Fibroblast of lung (primary cell): ENCODE data around the gene AMER2. TPM values are rescaled to one million over a fixed set of nuclear protein-coding genes. Genes with fewer than 3 reads are reported as not detected.
A peak's percentile ranks its signal among the peaks of the same experiment; 100 is the strongest.

Source experiments
- DNase-seq, 2 donors: peaks; one replicate each; pipeline versions ENCODE4 v3.0.0 to v3.0.0-alpha.2; 2010; ENCODE audit warnings: low read depth in 2 of 2
- H2AFZ ChIP-seq: 2 replicates; pipeline ENCODE4 v1.5.1; 2012; ENCODE audit warnings: low read length, control low read depth, inconsistent platforms
- H3K27ac ChIP-seq: 2 replicates; pipeline ENCODE4 v1.5.1; 2011; ENCODE audit warnings: low read length, control low read depth; ENCODE audit not compliant: insufficient read depth
- H3K27me3 ChIP-seq: 2 replicates; pipeline ENCODE4 v1.5.1; 2011; ENCODE audit warnings: mild to moderate bottlenecking, low read length; ENCODE audit not compliant: control insufficient read depth, insufficient read depth
- H3K36me3 ChIP-seq: 2 replicates; pipeline ENCODE4 v1.5.1; 2011; ENCODE audit warnings: low read length; ENCODE audit not compliant: control insufficient read depth, insufficient read depth
- H3K4me1 ChIP-seq: 2 replicates; pipeline ENCODE4 v1.5.1; 2011; ENCODE audit warnings: low read length; ENCODE audit not compliant: control insufficient read depth, insufficient read depth; ENCODE audit errors: extremely low read depth
- H3K4me2 ChIP-seq: 2 replicates; pipeline ENCODE4 v1.5.1; 2011; ENCODE audit warnings: low read length, control low read depth; ENCODE audit not compliant: insufficient read depth; ENCODE audit errors: extremely low read depth
- H3K4me3 ChIP-seq, 4 experiments: fragments of 200-600 bp in 1 of 4; sonication (generic) in 1 of 4; replicated peaks in 1 of 4; 2 replicates each; pipeline ENCODE4 v1.5.1; 2011 to 2016; ENCODE audit warnings: low read length in 4 of 4, low read depth in 3 of 4, mild to moderate bottlenecking in 3 of 4, control low read depth in 2 of 4, inconsistent platforms in 1 of 4, mixed read lengths in 1 of 4; ENCODE audit not compliant: insufficient read depth in 1 of 4; ENCODE audit errors: control extremely low read depth in 1 of 4
- H3K79me2 ChIP-seq: 2 replicates; pipeline ENCODE4 v1.5.1; 2012; ENCODE audit warnings: mild to moderate bottlenecking, low read length, inconsistent platforms; ENCODE audit not compliant: control insufficient read depth, insufficient read depth
- H3K9ac ChIP-seq: 2 replicates; pipeline ENCODE4 v1.5.1; 2011; ENCODE audit warnings: mild to moderate bottlenecking, low read length, control low read depth; ENCODE audit not compliant: insufficient read depth
- H3K9me3 ChIP-seq: 2 replicates; pipeline ENCODE4 v1.5.1; 2012; ENCODE audit warnings: low read depth, low read length; ENCODE audit not compliant: control insufficient read depth, insufficient read depth
- H4K20me1 ChIP-seq: 2 replicates; pipeline ENCODE4 v1.5.1; 2011; ENCODE audit warnings: low read length; ENCODE audit not compliant: control insufficient read depth, insufficient read depth; ENCODE audit errors: extremely low read depth
- EZH2 ChIP-seq: IDR thresholded peaks from 2 replicates; pipeline ENCODE4 v1.5.1; 2012; ENCODE audit warnings: low read length, control low read depth, mild to moderate bottlenecking; ENCODE audit errors: missing control alignments
- polyA plus RNA-seq, 2 donors: library from polyadenylated mRNA; depleted of rRNA in 1 of 2; stranded (reverse) in 1 of 2; unstranded in 1 of 2; fragments of >200 nt; gene quantifications; 2 replicates each; pipeline ENCODE4 v1.2.1, GENCODE V29; 2011 to 2012; ENCODE audit warnings: missing spikeins in 1 of 2
- total RNA-seq: library from RNA; depleted of rRNA; stranded (reverse); fragments of >200 nt; gene quantifications from 2 replicates; pipeline ENCODE4 v1.2.1, GENCODE V29; 2014
- TF ChIP-seq, protein P1 (sequence below), 2 donors: IDR thresholded peaks in 1 of 2; conservative IDR thresholded peaks in 1 of 2; 1 replicate in 1 of 2; 2 replicates in 1 of 2; pipeline ENCODE4 v1.5.1; 2011 to 2012; ENCODE audit warnings: low read length in 2 of 2, control low read depth in 1 of 2, inconsistent platforms in 1 of 2, low read depth in 1 of 2, mild to moderate bottlenecking in 1 of 2

The AMER2 gene
- total and polyA plus RNA-seq, 2 donors (not counting 1 experiment from before 2014, with no cell fraction given): under 0.01 TPM; not detected in 1

DNA sequence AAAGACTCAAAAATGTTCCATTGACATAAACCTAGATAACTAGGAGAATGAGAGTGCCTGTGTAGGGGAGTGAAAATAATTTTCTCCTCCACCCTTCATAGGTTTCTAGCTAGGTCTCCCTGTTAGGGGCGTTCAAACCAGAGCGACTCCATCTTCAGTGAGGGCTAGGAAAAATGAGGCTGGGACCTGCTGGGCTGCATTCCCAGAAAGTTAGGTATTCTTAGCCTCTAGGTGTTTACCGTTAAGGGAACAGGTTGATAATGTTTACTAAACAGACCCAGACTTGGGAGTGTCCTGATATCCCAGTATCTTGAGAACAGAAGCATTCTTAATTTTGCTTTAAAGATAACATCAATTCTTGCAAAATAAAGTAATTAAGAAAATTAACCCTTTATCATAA, 56.0 kb downstream of the AMER2 start:
- no peaks in the 10 kb centered on the region for H3K79me2 ChIP-seq
- no peaks in the 10 kb centered on the region for H4K20me1 ChIP-seq
- H3K4me1 ChIP-seq: no peaks in the 10 kb centered on the region
- no peaks in the 10 kb centered on the region for H3K27me3 ChIP-seq
- no peak overlapping the region for H2AFZ ChIP-seq
- H3K4me3 ChIP-seq: no peak overlapping the region
- no peak overlapping the region for H3K9ac ChIP-seq
- H3K27ac ChIP-seq: no peak overlapping the region
- no peak for DNase-seq
- no peak overlapping the region for H3K4me2 ChIP-seq
- H3K9me3 ChIP-seq: no peaks in the 10 kb centered on the region
- TF ChIP-seq, protein P1, sequence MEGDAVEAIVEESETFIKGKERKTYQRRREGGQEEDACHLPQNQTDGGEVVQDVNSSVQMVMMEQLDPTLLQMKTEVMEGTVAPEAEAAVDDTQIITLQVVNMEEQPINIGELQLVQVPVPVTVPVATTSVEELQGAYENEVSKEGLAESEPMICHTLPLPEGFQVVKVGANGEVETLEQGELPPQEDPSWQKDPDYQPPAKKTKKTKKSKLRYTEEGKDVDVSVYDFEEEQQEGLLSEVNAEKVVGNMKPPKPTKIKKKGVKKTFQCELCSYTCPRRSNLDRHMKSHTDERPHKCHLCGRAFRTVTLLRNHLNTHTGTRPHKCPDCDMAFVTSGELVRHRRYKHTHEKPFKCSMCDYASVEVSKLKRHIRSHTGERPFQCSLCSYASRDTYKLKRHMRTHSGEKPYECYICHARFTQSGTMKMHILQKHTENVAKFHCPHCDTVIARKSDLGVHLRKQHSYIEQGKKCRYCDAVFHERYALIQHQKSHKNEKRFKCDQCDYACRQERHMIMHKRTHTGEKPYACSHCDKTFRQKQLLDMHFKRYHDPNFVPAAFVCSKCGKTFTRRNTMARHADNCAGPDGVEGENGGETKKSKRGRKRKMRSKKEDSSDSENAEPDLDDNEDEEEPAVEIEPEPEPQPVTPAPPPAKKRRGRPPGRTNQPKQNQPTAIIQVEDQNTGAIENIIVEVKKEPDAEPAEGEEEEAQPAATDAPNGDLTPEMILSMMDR (conservative IDR thresholded peaks at IDR 0.05 in 1 of 2, IDR thresholded peaks at IDR 0.05 in 1 of 2; ENCODE audit: low read depth in 1 of 2, low read length in 2 of 2): no peak
- TF ChIP-seq EZH2: no peak
- no peaks in the 10 kb centered on the region for H3K36me3 ChIP-seq

DNA sequence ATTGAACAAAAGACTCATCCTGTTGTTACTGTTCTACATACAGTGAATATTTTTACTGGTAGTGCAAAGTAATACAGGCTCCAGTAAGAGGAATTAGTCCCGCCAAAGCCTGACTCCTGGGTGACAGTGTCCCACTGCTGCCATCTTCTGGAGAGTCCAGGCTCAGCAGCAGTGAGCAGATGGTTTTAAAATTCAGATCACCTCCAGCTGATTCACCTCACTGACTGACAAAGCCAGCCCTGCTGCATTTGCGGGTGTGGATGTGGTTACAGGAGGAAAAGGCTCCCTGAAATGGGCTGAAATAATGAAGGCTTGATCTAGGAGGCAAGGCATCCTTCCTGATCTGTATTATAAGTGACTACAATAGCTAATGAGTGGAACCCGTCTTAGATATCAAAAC, 57.9 kb downstream of the AMER2 start:
- Histone ChIP-seq H3K9ac (no peak overlapping the region), H3K27ac (no peak overlapping the region), H3K36me3 (no peaks in the 10 kb centered on the region), H2AFZ (no peak overlapping the region), H4K20me1 (no peaks in the 10 kb centered on the region), H3K4me2 (no peak overlapping the region), H3K79me2 (no peaks in the 10 kb centered on the region), H3K4me1 (no peaks in the 10 kb centered on the region), H3K27me3 (no peaks in the 10 kb centered on the region), H3K4me3 (no peak overlapping the region), H3K9me3 (no peaks in the 10 kb centered on the region)
- TF ChIP-seq, protein P1 (conservative IDR thresholded peaks at IDR 0.05 in 1 of 2, IDR thresholded peaks at IDR 0.05 in 1 of 2; ENCODE audit: low read depth in 1 of 2, low read length in 2 of 2): peak; percentile 84 to 98
- TF ChIP-seq EZH2: no peak
- DNase-seq: peak; percentile 58 to 71

DNA sequence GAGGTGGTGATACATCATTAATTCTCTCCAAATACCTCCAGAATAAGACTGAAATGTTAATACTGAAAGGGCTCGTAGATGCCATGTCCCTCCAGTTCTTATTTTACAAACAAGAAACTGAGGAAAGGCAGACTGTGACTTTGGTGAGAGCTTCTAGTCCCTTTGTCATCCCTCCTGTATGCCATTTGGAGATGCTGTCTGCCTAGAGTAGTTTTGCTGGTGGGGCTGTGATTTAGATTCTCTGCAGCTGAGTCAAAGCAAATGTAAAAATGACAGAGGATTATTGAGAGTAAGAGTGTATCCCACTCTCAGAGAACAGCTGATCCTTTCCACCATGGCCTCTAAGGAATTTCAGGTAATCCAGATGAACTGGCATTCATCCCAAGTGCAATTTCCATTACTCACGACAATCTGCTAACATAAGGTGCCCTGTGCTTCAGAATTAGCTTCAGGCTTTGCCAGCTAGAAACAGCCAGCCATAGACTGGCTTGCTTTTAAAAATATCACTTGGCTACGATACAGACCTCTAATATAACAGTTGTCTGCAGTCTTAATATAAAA, 59.3 kb downstream of the AMER2 start:
- TF ChIP-seq EZH2: no peak
- TF ChIP-seq, protein P1 (conservative IDR thresholded peaks at IDR 0.05 in 1 of 2, IDR thresholded peaks at IDR 0.05 in 1 of 2; ENCODE audit: low read depth in 1 of 2, low read length in 2 of 2): no peak
- H3K27me3 ChIP-seq: no peaks in the 10 kb centered on the region
- H3K79me2 ChIP-seq: no peaks in the 10 kb centered on the region
- no peak overlapping the region for H3K9ac ChIP-seq
- no peaks in the 10 kb centered on the region for H3K9me3 ChIP-seq
- no peaks in the 10 kb centered on the region for H4K20me1 ChIP-seq
- no peak overlapping the region for H3K27ac ChIP-seq
- no peak for DNase-seq
- H3K4me1 ChIP-seq: no peaks in the 10 kb centered on the region
- H3K4me3 ChIP-seq: no peak overlapping the region
- H2AFZ ChIP-seq: no peak overlapping the region
- no peaks in the 10 kb centered on the region for H3K36me3 ChIP-seq
- no peak overlapping the region for H3K4me2 ChIP-seq

Other genes with a start within 250 kb of the AMER2 start
- gene PABPC3, start 76.2 kb downstream of the AMER2 start, total RNA-seq: 0.17 and 0.26 TPM in 2 replicates
- 0.23 and 0.27 TPM in 2 replicates for gene PABPC3, start 76.2 kb downstream of the AMER2 start, polyA plus RNA-seq
- 18.0 and 22.5 TPM in 2 replicates for gene MTMR6, start 115.2 kb upstream of the AMER2 start, total RNA-seq
- 20.7 and 23.0 TPM in 2 replicates for gene MTMR6, start 115.2 kb upstream of the AMER2 start, polyA plus RNA-seq
- gene NUP58, start 129.3 kb upstream of the AMER2 start, total RNA-seq: 46.5 and 57.6 TPM in 2 replicates
- gene NUP58, start 129.3 kb upstream of the AMER2 start, polyA plus RNA-seq: 39.3 and 39.4 TPM in 2 replicates
- under 0.01 and 0.26 TPM in 2 replicates for gene ATP8A2, start 199.7 kb upstream of the AMER2 start, total RNA-seq
- gene ATP8A2, start 199.7 kb upstream of the AMER2 start, polyA plus RNA-seq: 0.01 and 0.02 TPM in 2 replicates